ENCODE results near the gene DDX52. TPM values are rescaled to one million over a fixed set of nuclear protein-coding genes. Genes with fewer than 3 reads are reported as not detected.
A peak's percentile ranks its signal among the peaks of the same experiment; 100 is the strongest.

The DDX52 gene
- total and polyA plus RNA-seq, 9 of the 15 experiments (the other 6 are each of a cell fraction or from before 2014, with no cell fraction given), result 19.1 to 50.5 (median 34.8) TPM

GRCh38 chr17:37640015-37640414 is 3.2 kb downstream of the DDX52 start (continued):
- TF ChIP-seq BCLAF1 (IDR thresholded peaks at IDR 0.05; ENCODE audit: borderline replicate concordance in 1 of 2, control insufficient read depth in 1 of 2, low read depth in 2 of 2, low read length in 1 of 2) (no peak), MAX (CRISPR knock-in tag; IDR thresholded peaks at IDR 0.05) (no peak), DPF2 (IDR thresholded peaks at IDR 0.05) (peak; percentile 79), GATA2 (CRISPR knock-in tag; IDR thresholded peaks at IDR 0.05) (no peak), ZNF785 (CRISPR knock-in tag; IDR thresholded peaks at IDR 0.05) (no peak), PBX2 (CRISPR knock-in tag; IDR thresholded peaks at IDR 0.05; ENCODE audit: low read depth) (no peak), PBX2 (tag; conservative IDR thresholded peaks at IDR 0.05; ENCODE audit: low read depth) (peak; percentile 65), ZNF239 (CRISPR knock-in tag; IDR thresholded peaks at IDR 0.05) (no peak), NFRKB (IDR thresholded peaks at IDR 0.05; ENCODE audit: low read depth) (no peak), CREB3L1 (IDR thresholded peaks at IDR 0.05; ENCODE audit: borderline replicate concordance, low read depth) (no peak), KDM5B (IDR thresholded peaks at IDR 0.05; ENCODE audit: insufficient replicate concordance, low read depth, low read length) (no peak), RREB1 (CRISPR knock-in tag; IDR thresholded peaks at IDR 0.05) (no peak), TAF9B (IDR thresholded peaks at IDR 0.05; ENCODE audit: partially characterized antibody) (peak; percentile 25), MCM2 (IDR thresholded peaks at IDR 0.05; ENCODE audit: low read depth) (no peak)

Data from K562 (cell line).